Suprapubic skin (tissue), 4 donors: Measurements from ENCODE around the gene SEMA4C. TPM values are rescaled to one million over a fixed set of nuclear protein-coding genes. Genes with fewer than 3 reads are reported as not detected.

Experiments
- DNase-seq, 2 donors: peaks; one replicate each; pipeline ENCODE4 v3.0.0-alpha.2; 2019; ENCODE audit warnings: low spot score in 2 of 2
- H3K27ac ChIP-seq: fragments of 200-600 bp; sonication (generic); one replicate; pipeline ENCODE4 v1.5.1; 2019
- H3K27me3 ChIP-seq: fragments of 200-600 bp; sonication (generic); one replicate; pipeline ENCODE4 v1.5.1; 2019
- H3K36me3 ChIP-seq: fragments of 200-600 bp; sonication (generic); one replicate; pipeline ENCODE4 v1.5.1; 2019
- H3K4me1 ChIP-seq: fragments of 200-600 bp; sonication (generic); one replicate; pipeline ENCODE4 v1.5.1; 2019
- H3K4me3 ChIP-seq: fragments of 200-600 bp; sonication (generic); one replicate; pipeline ENCODE4 v1.5.1; 2019; ENCODE audit warnings: mild to moderate bottlenecking
- H3K9me3 ChIP-seq: fragments of 200-600 bp; sonication (generic); one replicate; pipeline ENCODE4 v1.5.1; 2019
- EP300 ChIP-seq: sonication (generic); formaldehyde crosslinking; IDR thresholded peaks from one replicate; pipeline ENCODE4 v1.6.1; 2017; ENCODE audit warnings: antibody characterized with exemption
- POLR2A ChIP-seq, 2 donors: fragments of 450-650 bp; IDR thresholded peaks; one replicate each; pipeline ENCODE4 v1.6.1; 2017; ENCODE audit warnings: antibody characterized with exemption in 2 of 2, mild to moderate bottlenecking in 2 of 2, moderate library complexity in 2 of 2
- POLR2AphosphoS5 ChIP-seq, 3 donors: sonication (generic); formaldehyde crosslinking; IDR thresholded peaks; one replicate each; pipeline ENCODE4 v1.6.1; 2017; ENCODE audit warnings: antibody characterized with exemption in 3 of 3
- WGBS: methylation state at CpG from one replicate; pipeline ENCODE4 v1.1.5; 2018; 5-methylcytosine and 5-hydroxymethylcytosine counted together
- total RNA-seq, 4 donors: library from RNA; depleted of rRNA; stranded (reverse); fragments of >200 nt; gene quantifications; one replicate each; pipeline ENCODE4 v1.1.0, GENCODE V29; 2016
- TF ChIP-seq, protein P1 (sequence below), 2 donors: fragments of 200-600 bp in 1 of 2; fragments of 450-650 bp in 1 of 2; sonication (generic) in 1 of 2; IDR thresholded peaks; one replicate each; pipeline ENCODE4 v1.5.1; 2016 to 2019; ENCODE audit warnings: antibody characterized with exemption in 2 of 2, mild to moderate bottlenecking in 1 of 2, moderate library complexity in 1 of 2

SEMA4C gene
- total RNA-seq, 4 donors from 2014 or later, result 15.7 to 28.2 (median 23.5) TPM

DNA sequence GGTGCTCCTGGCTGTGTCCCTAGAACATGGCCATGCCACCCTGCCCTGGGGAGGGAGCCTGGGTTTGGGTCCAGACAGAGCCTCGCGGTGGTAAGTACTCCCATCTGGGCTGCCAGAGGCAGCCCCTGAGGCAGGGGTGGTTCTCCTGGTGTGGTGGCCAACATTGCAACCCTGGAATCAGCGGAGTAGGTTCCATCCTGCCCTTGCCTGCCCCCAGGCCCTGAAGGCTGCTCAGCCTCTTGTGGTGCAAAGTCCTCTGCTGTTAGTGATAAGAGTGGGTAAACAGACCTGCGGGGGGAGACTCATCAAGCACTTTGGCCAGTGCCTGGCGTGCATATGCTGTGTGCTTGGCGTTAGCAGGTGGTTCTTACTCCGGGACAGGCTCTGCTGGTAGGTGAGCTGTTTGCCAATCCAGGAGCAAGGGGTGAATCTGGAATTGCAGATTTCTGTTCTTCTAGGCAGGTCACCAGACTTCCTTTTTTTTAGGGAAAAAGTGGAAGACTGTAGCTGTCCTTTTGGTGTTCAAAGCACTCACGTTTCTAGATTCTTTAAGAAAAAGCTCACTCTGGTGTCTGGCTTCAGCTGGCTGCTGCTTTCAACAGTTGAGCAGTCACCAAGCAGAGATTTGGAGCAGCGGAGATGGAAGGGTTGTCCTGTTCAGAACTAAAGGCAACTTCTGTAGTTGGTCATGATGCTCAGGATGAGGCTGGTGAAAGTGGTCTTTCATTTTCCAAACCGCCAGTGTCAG lies 50.6 kb downstream of the SEMA4C start:
- Histone ChIP-seq H3K27me3 (no peaks in the 10 kb centered on the region), H3K4me3 (no peak overlapping the region), H3K27ac (no peak overlapping the region), H3K9me3 (no peaks in the 10 kb centered on the region), H3K36me3 (peaks cover 8% of the 10 kb centered on the region), H3K4me1 (peaks cover 34% of the 10 kb centered on the region)
- 66% methylated on average over 4 of the region's 10 CpGs for WGBS
- no peak for DNase-seq
- no peak for TF ChIP-seq EP300

DNA sequence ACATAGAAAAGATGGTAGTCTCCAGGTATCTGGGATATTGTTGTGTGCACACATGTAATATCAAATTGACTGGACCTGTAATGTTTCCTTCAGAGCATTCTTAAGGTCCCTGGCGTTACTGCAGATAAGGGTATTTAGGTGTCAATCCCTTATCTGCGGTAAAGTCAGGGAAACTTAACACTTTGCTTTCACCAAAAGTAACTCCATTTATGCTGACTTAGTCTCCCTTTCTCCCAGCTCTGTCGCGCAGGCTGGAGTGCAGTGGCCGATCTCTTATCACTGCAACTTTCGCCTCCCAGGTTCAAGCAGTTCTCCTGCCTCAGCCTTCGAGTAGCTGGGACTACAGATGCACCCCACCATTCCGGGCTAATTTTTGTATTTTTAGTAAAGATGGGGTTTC lies 52.0 kb downstream of the SEMA4C start:
- TF ChIP-seq POLR2AphosphoS5 (IDR thresholded peaks at IDR 0.05) (no peak), POLR2A (IDR thresholded peaks at IDR 0.05) (no peak), EP300 (no peak)
- TF ChIP-seq, protein P1, sequence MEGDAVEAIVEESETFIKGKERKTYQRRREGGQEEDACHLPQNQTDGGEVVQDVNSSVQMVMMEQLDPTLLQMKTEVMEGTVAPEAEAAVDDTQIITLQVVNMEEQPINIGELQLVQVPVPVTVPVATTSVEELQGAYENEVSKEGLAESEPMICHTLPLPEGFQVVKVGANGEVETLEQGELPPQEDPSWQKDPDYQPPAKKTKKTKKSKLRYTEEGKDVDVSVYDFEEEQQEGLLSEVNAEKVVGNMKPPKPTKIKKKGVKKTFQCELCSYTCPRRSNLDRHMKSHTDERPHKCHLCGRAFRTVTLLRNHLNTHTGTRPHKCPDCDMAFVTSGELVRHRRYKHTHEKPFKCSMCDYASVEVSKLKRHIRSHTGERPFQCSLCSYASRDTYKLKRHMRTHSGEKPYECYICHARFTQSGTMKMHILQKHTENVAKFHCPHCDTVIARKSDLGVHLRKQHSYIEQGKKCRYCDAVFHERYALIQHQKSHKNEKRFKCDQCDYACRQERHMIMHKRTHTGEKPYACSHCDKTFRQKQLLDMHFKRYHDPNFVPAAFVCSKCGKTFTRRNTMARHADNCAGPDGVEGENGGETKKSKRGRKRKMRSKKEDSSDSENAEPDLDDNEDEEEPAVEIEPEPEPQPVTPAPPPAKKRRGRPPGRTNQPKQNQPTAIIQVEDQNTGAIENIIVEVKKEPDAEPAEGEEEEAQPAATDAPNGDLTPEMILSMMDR (IDR thresholded peaks at IDR 0.05), result no peak
- H3K27ac ChIP-seq, result no peak overlapping the region
- H3K4me1 ChIP-seq, result peaks cover 34% of the 10 kb centered on the region
- 86% methylated on average over 8 of the region's 8 CpGs for WGBS
- no peaks in the 10 kb centered on the region for H3K27me3 ChIP-seq
- peak overlapping the region; percentile 92 for H3K4me3 ChIP-seq
- DNase-seq, result no peak
- no peaks in the 10 kb centered on the region for H3K9me3 ChIP-seq
- H3K36me3 ChIP-seq, result peaks cover 3% of the 10 kb centered on the region

- Histone ChIP-seq H3K36me3 (peaks cover 5% of the 10 kb centered on the region), H3K4me3 (peak overlapping the region; percentile 92), H3K27me3 (no peaks in the 10 kb centered on the region), H3K27ac (no peak overlapping the region), H3K4me1 (peaks cover 36% of the 10 kb centered on the region), H3K9me3 (no peaks in the 10 kb centered on the region)
- WGBS, result 1% methylated on average over 44 of the region's 89 CpGs
- DNase-seq, result no peak
- TF ChIP-seq EP300, result no peak
- TF ChIP-seq POLR2A (IDR thresholded peaks at IDR 0.05), result no peak
- peak in 1 of 3 donors; percentile 9 for TF ChIP-seq POLR2AphosphoS5 (IDR thresholded peaks at IDR 0.05)
These were observed 52.8 kb downstream of the SEMA4C start for GRCh38 chr2:96816836-96817702.

DNA sequence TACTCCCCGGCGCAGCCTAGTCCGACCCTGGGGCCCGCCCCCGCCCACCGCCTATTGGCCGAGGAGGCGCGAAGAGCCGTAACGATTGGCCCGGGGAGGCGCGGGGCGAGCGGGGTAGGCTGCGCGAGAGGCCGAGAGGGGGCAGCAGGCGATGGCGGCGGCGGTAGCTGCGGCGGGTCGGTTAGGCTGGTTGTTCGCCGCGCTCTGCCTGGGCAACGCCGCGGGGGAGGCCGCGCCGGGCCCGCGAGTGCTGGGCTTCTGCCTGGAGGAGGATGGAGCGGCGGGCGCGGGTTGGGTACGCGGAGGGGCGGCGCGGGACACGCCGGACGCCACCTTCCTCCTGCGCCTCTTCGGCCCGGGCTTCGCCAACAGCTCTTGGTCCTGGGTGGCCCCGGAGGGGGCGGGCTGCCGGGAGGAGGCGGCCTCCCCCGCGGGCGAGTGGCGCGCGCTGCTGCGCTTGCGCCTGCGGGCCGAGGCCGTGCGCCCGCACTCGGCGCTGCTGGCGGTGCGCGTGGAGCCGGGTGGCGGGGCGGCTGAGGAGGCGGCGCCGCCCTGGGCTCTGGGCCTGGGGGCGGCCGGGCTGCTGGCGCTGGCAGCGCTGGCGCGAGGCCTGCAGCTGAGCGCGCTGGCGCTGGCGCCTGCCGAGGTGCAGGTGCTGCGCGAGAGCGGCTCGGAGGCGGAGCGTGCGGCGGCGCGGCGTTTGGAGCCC lies 53.6 kb downstream of the SEMA4C start, which contains the start of gene CNNM3:
TSS of gene CNNM3 (plus strand) at position 142 of the 709 bp plus-strand sequence. CDS start at position 152, 10 bp downstream.
- H3K27me3 ChIP-seq, result no peaks in the 10 kb centered on the region
- peaks cover 38% of the 10 kb centered on the region for H3K4me1 ChIP-seq
- H3K27ac ChIP-seq, result peak within 1 kb of the TSS; percentile 87
- DNase-seq, result peak; percentile 98 to 99
- H3K9me3 ChIP-seq, result no peaks in the 10 kb centered on the region
- H3K36me3 ChIP-seq, result peaks cover 6% of the 10 kb centered on the region
- WGBS, result 0% methylated on average over 23 of the region's 103 CpGs
- H3K4me3 ChIP-seq, result peak within 1 kb of the TSS; percentile 92
- TF ChIP-seq POLR2AphosphoS5 (IDR thresholded peaks at IDR 0.05) (peak in 1 of 3 donors; percentile 44), EP300 (no peak), POLR2A (IDR thresholded peaks at IDR 0.05) (peak in 1 of 2 donors; percentile 3)
- TF ChIP-seq, protein P1 (IDR thresholded peaks at IDR 0.05), result peak; percentile 34 to 87

DNA sequence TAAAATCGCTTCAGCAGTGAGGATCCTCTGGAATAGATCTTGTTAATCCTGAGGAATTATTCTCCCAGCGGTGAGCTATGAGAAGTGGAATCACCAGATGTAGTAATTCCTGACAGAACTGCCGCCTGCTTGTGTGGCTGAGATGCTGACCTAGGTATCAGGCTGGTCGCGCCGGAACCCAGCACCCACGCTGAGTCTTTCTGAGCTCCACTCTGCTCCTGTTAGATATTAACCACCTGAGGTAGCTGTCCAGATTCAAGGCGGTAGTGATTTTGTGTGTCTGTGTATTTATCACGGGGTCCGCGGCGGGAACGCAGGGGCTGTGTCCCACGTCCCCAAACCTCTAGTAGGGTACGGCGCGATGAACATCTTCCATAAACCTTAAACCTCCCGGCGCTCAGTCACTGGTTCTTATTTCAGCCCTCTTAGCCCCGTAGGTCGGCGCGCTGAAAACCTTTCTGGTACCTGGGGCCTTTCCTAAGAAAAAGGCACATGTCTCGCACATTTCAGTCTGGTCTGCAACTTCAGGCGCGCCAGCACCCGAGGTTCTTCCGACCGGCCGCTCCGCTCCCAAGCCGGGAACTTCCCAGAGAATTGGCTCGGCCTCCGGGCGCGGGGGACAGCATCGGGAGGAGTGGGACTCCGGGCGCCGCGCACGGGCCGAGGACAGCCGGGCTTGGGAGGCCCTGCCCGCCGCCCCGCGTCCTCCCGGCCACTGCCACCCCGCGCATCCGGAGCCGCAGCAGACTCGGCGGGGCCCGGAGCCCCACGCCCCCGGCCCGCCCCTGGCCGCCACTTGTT lies 54.4 kb downstream of the SEMA4C start:
- H3K9me3 ChIP-seq, result no peaks in the 10 kb centered on the region
- WGBS, result 1% methylated on average over 32 of the region's 60 CpGs
- peaks cover 38% of the 10 kb centered on the region for H3K4me1 ChIP-seq
- H3K27me3 ChIP-seq, result no peaks in the 10 kb centered on the region
- peak overlapping the region; percentile 87 for H3K27ac ChIP-seq
- TF ChIP-seq, protein P1 (IDR thresholded peaks at IDR 0.05), result no peak
- TF ChIP-seq POLR2A (IDR thresholded peaks at IDR 0.05), result peak in 1 of 2 donors; percentile 21
- H3K36me3 ChIP-seq, result peaks cover 10% of the 10 kb centered on the region
- peak overlapping the region; percentile 92 for H3K4me3 ChIP-seq
- no peak for DNase-seq
